Vagina (tissue), 2 donors: ENCODE measurements around the gene PCDHGC3. TPM values are rescaled to one million over a fixed set of nuclear protein-coding genes. Genes with fewer than 3 reads are reported as not detected.

Experiments used
- DNase-seq, 2 donors: peaks; one replicate each; pipeline ENCODE4 v3.0.0-alpha.2; 2017; ENCODE audit errors: extremely low spot score in 2 of 2
- H3K27ac ChIP-seq: fragments of 200-600 bp; sonication (generic); one replicate; pipeline ENCODE4 v1.5.1; 2019
- H3K27me3 ChIP-seq: fragments of 200-600 bp; sonication (generic); one replicate; pipeline ENCODE4 v1.5.1; 2019
- H3K36me3 ChIP-seq, 2 donors: fragments of 200-600 bp; sonication (generic); one replicate each; pipeline ENCODE4 v1.5.1; 2017 to 2019
- H3K4me1 ChIP-seq: fragments of 200-600 bp; sonication (generic); one replicate; pipeline ENCODE4 v1.5.1; 2019
- H3K4me3 ChIP-seq, 2 donors: fragments of 200-600 bp; sonication (generic); 1 replicate in 1 of 2; 2 replicates in 1 of 2; pipeline ENCODE4 v1.5.1; 2016 to 2019
- H3K9me3 ChIP-seq: fragments of 200-600 bp; sonication (generic); one replicate; pipeline ENCODE4 v1.5.1; 2019
- POLR2A ChIP-seq, 2 donors: fragments of 450-650 bp; IDR thresholded peaks; one replicate each; pipeline ENCODE4 v1.6.1; 2017; ENCODE audit warnings: antibody characterized with exemption in 2 of 2, mild to moderate bottlenecking in 2 of 2, moderate library complexity in 2 of 2
- POLR2AphosphoS5 ChIP-seq, 2 donors: sonication (generic); formaldehyde crosslinking; IDR thresholded peaks; one replicate each; pipeline ENCODE4 v1.9.0; 2017; ENCODE audit warnings: antibody characterized with exemption in 2 of 2, mild to moderate bottlenecking in 2 of 2, low read depth in 1 of 2; ENCODE audit not compliant: insufficient read depth in 1 of 2
- intact Hi-C: fragments of 100-400 bp; cut with DNase I; formaldehyde crosslinking; loops from one replicate; pipeline ENCODE4 v1.15.1; 2023
- total RNA-seq: library from RNA; depleted of rRNA; stranded (reverse); fragments of >200 nt; gene quantifications from one replicate; pipeline ENCODE4 v1.2.3, GENCODE V29; 2016
- TF ChIP-seq, protein P1 (sequence below), 3 experiments: fragments of 450-650 bp in 2 of 3; fragments of 200-600 bp in 1 of 3; sonication (generic) in 1 of 3; IDR thresholded peaks; one replicate each; pipeline ENCODE4 v1.5.1; 2017 to 2019; ENCODE audit warnings: antibody characterized with exemption in 3 of 3, mild to moderate bottlenecking in 2 of 3, moderate library complexity in 2 of 3

The PCDHGC3 gene
- total RNA-seq, 1 donor from 2014 or later = 78.3 TPM

DNA sequence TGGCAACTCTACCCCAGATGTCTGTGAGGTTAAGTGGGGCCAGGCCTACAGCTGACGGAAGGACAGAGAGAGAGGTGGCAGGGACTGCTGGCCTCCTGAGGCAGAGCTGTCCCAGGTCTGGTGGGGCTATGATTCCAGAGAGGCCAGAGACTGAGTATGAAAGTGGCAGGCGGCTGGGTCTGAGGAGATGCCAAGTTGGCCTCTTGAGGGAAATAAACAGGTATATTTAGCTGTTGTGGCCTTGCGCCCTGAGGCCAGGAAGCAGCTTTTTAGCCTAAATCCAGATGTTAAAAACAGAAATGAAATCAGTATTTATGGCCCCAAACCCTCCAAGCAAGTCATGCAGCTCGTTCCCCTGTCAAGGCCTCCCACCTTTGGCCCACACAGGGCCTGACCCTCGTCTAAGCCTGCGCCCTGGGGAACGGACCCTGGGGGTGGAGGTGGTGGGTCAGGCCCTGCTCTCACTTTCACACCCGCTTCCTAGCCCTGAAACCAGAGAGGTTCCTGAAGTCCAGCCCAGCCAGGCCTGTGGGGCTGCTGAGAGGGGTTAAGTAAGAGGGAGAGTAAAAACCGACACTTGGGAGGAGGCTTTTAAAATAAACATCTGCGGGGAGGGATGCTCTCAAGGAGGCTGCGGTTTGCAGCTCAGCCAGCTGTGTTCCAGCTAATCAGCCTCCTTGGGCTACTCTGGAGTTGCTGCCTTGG, 31.8 kb downstream of the PCDHGC3 start:
- Histone ChIP-seq H3K36me3 (peaks cover 3 to 25% of the 10 kb centered on the region in 2 donors), H3K27me3 (no peaks in the 10 kb centered on the region), H3K4me1 (peaks cover 48% of the 10 kb centered on the region), H3K4me3 (peak overlapping the region; percentile 34 to 42), H3K9me3 (no peaks in the 10 kb centered on the region), H3K27ac (peak overlapping the region; percentile 94)
- intact Hi-C loops = no loop called here
- peak in 1 of 2 donors; percentile 96 for DNase-seq
- TF ChIP-seq POLR2A (IDR thresholded peaks at IDR 0.05) (no peak), POLR2AphosphoS5 (IDR thresholded peaks at IDR 0.05; ENCODE audit: insufficient read depth in 1 of 2, low read depth in 1 of 2) (peak; percentile 5 to 87)
- TF ChIP-seq, protein P1, sequence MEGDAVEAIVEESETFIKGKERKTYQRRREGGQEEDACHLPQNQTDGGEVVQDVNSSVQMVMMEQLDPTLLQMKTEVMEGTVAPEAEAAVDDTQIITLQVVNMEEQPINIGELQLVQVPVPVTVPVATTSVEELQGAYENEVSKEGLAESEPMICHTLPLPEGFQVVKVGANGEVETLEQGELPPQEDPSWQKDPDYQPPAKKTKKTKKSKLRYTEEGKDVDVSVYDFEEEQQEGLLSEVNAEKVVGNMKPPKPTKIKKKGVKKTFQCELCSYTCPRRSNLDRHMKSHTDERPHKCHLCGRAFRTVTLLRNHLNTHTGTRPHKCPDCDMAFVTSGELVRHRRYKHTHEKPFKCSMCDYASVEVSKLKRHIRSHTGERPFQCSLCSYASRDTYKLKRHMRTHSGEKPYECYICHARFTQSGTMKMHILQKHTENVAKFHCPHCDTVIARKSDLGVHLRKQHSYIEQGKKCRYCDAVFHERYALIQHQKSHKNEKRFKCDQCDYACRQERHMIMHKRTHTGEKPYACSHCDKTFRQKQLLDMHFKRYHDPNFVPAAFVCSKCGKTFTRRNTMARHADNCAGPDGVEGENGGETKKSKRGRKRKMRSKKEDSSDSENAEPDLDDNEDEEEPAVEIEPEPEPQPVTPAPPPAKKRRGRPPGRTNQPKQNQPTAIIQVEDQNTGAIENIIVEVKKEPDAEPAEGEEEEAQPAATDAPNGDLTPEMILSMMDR (IDR thresholded peaks at IDR 0.05) = no peak

DNA sequence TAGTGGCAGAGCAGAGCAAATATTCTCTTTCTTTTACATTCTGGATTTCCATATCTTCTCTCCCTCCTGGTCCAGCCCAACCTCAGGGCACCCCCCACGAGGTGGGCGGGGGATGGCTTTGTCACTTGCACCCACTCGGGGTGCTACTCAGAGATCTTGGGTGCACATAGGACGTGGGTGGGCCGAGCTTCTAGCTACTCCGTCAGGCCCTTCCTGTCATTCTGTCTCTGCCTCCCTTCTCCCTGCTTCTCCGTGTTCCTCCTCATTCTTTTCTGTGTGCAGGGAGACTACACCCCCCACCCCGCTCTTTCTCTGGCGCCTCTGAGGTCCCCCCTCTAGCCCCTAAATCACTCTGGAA, 32.7 kb downstream of the PCDHGC3 start:
- intact Hi-C loops = no loop called here

DNA sequence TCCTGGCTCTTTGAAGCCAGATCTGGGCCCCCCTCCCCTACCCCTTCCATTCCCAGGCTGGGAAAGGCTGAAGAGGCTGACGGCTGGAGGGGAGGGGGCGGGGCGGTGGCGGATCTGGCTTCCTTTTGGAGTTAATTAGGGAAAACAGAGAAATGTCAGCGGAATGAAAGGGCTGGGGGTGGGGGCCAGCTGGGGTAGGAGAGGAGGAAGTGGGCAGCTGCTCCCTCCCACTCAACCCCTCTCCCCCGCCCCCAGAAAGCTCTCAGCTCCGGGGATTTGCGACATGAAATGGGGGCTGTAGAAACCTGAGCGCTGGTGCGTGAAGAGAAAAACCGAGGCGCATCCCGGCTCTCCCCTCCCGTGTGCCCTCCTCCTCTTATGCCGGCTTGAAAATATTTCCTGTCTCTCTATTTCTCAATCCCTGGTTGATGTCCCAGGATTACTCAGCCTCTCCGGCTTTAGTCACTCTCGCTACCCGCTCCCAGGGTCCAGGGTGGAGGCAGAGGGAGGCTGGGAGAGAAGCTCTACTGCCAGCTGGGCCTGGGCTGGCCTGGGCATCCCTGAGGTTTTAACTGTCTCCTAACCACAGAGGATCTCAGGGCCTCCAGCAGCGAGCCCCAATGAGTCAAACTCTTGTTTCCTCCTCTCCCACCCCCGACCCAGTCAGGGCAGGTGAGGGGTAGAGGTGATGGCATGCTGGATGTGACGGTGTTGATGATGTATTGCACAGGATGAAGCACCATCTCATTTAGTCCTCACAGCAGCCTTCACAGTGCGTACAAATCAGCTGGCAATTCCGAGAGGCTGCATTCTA, 33.2 kb downstream of the PCDHGC3 start:
- Histone ChIP-seq H3K4me3 (peak overlapping the region; percentile 34 to 42), H3K27me3 (no peaks in the 10 kb centered on the region), H3K4me1 (peaks cover 63% of the 10 kb centered on the region), H3K27ac (peak overlapping the region; percentile 94), H3K9me3 (no peaks in the 10 kb centered on the region), H3K36me3 (peaks cover 3 to 18% of the 10 kb centered on the region in 2 donors)
- DNase-seq = no peak
- TF ChIP-seq, protein P1 (IDR thresholded peaks at IDR 0.05) = no peak
- TF ChIP-seq POLR2AphosphoS5 (IDR thresholded peaks at IDR 0.05; ENCODE audit: insufficient read depth in 1 of 2, low read depth in 1 of 2) = peak; percentile 27 to 86
- peak in 1 of 2 donors; percentile 54 for TF ChIP-seq POLR2A (IDR thresholded peaks at IDR 0.05)
- intact Hi-C loops = no loop called here

More for the DNA sequence above, 32.7 kb downstream of the PCDHGC3 start:
- Histone ChIP-seq H3K36me3 (peaks cover 3 to 18% of the 10 kb centered on the region in 2 donors), H3K4me1 (peaks cover 57% of the 10 kb centered on the region), H3K9me3 (no peaks in the 10 kb centered on the region), H3K27ac (peak overlapping the region; percentile 94), H3K27me3 (no peaks in the 10 kb centered on the region), H3K4me3 (peak overlapping the region; percentile 34 to 42)
- TF ChIP-seq POLR2AphosphoS5 (IDR thresholded peaks at IDR 0.05; ENCODE audit: insufficient read depth in 1 of 2, low read depth in 1 of 2) (no peak), POLR2A (IDR thresholded peaks at IDR 0.05) (no peak)
- TF ChIP-seq, protein P1 (IDR thresholded peaks at IDR 0.05) = no peak
- no peak for DNase-seq

DNA sequence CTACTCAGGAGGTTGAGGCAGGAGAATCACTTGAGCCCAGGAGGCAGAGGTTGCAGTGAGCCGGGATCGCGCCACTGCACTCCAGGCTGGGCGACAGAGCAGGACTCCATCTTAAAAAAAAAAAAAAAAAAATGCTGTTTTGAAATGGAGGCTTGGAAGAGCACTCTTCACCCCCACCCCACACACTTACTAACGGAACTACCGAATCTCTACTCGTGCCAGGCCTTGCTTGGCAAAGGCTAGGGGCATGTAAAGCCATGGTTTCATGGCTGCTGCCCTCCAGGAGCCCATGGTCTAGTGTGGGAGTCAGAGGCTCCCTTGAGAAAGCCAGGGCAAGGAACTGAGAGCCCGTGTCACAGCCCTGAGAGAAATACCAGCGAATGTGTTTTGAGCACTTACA, 34.4 kb downstream of the PCDHGC3 start:
- Histone ChIP-seq H3K4me1 (peaks cover 74% of the 10 kb centered on the region), H3K4me3 (no peak overlapping the region), H3K36me3 (peaks cover 3 to 15% of the 10 kb centered on the region in 2 donors), H3K9me3 (no peaks in the 10 kb centered on the region), H3K27ac (peak overlapping the region; percentile 94), H3K27me3 (no peaks in the 10 kb centered on the region)
- TF ChIP-seq POLR2A (IDR thresholded peaks at IDR 0.05) (no peak), POLR2AphosphoS5 (IDR thresholded peaks at IDR 0.05; ENCODE audit: insufficient read depth in 1 of 2, low read depth in 1 of 2) (no peak)
- TF ChIP-seq, protein P1 (IDR thresholded peaks at IDR 0.05) = no peak
- intact Hi-C loops = no loop called here
- no peak for DNase-seq
